SH-SY5Y (cell line): ENCODE results near the gene C9orf40.

ENCODE experiments used
- GATA2 ChIP-seq: IDR thresholded peaks from 2 replicates; pipeline ENCODE4 v1.6.1; 2011; ENCODE audit warnings: mild to moderate bottlenecking, low read depth, low read length
- GATA3 ChIP-seq: IDR thresholded peaks from 2 replicates; pipeline ENCODE4 v1.6.1; 2011; ENCODE audit warnings: low read depth, mild to moderate bottlenecking, low read length, moderate library complexity

GRCh38 chr9:74907085-74907484 lies 45.6 kb downstream of the C9orf40 start:
- TF ChIP-seq GATA2 (no peak), GATA3 (no peak)
